NOMO-1 (cell line): ENCODE results near the gene HADHA.
"Not testable (repeated sequence)": the region's sequence is repeated elsewhere in the genome, so short reads cannot be mapped to it uniquely, and the experiment has no call there.

Experiments used
- DNase-seq, 2 experiments: peaks; one replicate each; lab custom pipeline; 2025; ENCODE audit not compliant: unreplicated experiment in 2 of 2; lab: John Stamatoyannopoulos, UW

HADHA gene

DNA sequence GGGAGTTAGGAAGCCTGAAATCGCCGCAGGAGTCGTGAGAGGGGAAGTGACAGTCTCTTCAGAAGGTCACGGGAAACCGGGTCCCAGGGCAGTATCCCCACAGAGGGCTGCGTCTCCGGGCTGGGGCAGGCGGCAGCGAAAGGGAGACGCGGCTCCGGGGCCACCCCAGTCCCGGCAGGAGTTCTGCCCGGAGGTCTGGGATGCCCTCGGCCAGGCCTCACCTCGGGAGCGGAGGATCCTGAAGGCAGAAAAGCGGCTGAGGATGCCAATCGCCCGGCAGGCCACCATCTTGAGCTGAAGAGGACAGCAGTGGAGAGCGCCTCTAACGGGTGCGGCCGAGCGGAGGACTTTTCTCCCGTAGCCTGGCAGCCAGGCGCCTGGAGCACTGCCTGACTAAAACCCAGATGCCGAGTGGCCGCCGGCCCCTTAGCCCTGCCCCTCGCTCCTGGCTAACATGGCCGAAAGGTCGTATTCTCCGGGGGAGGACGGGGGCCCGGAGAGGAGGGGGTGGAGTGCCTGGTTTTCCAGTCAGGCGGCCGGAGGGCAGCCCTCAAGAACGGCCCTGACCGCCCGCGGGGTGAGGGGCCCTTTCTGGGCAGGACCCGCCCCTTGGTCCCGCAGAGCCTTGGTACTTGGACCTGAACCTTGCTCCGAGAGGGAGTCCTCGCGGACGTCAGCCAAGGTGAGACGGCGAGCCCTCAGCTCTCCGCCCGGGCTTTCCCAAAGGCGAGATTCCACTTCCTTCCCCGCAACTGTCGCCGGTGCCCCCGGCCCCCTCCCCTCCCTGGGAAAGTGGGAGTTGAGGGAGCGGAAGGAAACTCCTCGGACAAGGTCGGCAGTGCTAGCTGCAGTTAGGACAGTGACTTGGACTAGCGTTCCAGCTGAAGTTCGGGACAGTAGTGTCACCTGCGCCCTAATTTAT, at the start of gene HADHA, which contains the start of gene HADHB:
TSS of gene HADHA (minus strand) at position 324 of the 922 bp plus-strand sequence. CDS start at position 288, 36 bp downstream.
TSS of gene HADHB (plus strand) at position 631 of the 922 bp plus-strand sequence. CDS start 9,316 bp downstream, outside the sequence.
- DNase-seq: peak; percentile 93 to 94

DNA sequence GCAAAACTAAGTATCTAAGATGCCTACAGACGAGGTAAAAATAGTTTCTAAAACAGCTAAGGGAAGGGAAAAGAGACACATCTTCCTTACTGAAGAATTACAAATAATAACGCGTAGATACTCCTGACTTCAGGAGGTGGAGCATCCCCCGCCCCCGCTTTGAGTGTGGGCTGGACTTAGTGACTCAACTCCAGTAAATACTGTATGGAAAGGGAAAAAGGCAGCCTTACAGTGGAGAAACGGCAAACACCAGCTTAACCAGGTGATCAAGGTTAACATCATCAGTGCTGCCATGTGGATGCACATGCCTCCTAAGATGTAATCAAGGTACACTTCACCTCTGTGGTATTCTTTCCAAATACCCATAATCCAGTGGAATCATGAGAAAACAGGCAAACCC, 48.2 kb upstream of the HADHA start:
- DNase-seq: no peak

DNA sequence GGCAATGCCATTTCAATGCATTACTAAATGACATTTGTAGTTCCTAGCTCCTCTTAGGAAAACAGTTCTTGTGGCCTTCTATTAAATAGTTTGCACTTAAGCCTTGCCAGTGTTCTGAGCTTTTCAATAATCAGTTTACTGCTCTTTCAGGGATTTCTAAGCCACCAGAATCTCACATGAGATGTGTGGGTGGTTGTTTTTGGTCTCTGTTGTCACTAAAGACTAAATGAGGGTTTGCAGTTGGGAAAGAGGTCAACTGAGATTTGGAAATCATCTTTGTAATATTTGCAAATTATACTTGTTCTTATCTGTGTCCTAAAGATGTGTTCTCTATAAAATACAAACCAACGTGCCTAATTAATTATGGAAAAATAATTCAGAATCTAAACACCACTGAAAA, 45.6 kb upstream of the HADHA start:
- no peak for DNase-seq

GRCh38 chr2:26285931-26286330, 41.5 kb upstream of the HADHA start:
- no peak for DNase-seq

DNA sequence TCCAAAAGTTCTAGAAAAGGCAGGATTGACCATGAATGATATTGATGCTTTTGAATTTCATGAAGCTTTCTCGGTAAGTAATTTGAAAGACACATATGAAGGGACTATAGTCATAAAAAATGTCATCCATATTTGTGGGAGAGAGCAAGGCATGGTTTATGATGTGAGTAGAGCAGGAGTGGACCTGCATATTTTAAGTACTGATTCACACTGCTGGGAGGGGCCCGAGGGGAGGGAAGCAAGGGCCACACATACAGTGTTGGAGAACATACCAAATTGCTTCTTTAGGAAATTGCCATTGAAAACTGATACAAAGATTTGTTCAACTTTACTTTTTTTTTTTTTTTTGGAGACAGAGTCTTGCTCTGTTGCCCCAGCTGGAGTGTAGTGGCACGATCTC, 39.7 kb upstream of the HADHA start:
- no peak for DNase-seq

DNA sequence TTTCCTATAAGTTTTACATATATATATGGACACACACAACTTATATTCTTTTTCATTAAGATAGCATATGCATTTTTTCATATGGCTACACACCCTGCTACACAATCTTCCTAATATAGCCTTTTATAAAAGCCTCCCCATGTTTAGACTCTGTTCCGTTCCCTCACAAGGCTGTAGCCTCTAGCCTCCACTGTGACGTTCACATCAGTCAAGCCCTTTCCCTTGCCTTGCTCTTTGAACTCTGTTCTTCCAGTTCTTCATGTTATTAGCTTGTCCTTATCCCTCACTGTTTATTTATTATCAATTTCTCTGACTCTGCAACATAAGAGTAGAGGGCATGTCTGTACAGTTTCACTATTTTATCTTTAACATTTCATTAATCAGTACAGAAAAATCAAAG, 39.2 kb upstream of the HADHA start:
- no peak for DNase-seq

DNA sequence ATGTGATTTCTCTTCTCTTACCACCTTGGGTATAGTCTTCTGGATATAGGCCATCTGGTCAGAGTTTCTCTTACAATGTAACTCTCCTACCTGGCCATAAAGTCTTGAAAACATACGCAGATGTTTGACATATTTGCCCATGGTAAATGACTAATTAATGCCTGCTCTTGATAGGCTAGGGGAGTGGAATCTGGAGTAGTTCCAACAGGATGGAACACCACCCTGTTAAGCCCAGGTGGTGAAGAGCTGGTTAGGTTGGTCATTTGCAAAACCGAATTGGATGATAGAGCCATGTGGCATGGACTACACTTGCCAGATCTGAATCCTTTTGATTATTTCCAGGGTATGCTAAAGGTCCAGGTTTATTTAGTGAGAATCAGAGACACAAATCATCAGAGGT, 36.8 kb upstream of the HADHA start:
- no peak for DNase-seq

GRCh38 chr2:26279886-26280285, 35.5 kb upstream of the HADHA start:
- no peak for DNase-seq

DNA sequence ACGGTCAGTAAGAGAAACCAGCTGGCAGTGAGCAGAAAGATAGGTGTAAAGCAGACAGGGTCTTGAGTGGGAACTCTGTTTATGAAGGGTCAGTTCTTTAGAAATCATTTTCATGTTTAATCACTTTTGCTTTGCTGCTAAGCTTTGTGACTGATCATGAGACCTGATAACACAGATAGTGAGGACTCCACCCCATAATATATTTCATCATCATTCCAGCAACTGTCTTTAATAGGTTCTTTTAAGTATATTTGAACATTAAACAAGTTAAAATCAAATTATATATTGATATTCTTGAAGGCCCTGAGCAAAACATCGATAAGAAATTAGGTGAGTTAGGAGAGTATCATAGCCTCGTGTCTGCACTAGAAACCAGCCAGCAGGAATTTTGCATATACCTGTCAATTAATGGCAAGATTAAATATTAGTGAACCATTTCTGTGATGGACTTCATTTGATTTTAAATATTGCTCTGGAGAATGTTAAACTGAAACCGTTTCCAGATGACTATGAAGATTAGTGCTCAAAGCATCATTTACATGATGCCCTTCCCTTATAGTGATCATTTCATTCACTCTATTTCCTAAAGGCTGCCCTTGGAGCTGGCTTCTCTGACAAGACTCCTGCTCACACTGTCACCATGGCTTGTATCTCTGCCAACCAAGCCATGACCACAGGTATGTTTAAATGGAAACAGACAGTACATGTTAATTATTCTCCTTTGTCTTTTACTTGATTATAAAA, 32.2 kb upstream of the HADHA start:
- no peak for DNase-seq

- peak; percentile 2 to 6 for DNase-seq
Measured at GRCh38 chr2:26274058-26274613, 29.7 kb upstream of the HADHA start.

- peak in 1 of 2 experiments; percentile 11 for DNase-seq
Measured at GRCh38 chr2:26273501-26273900, 29.1 kb upstream of the HADHA start.

- DNase-seq: no peak
Measured at GRCh38 chr2:26270373-26270772, 25.9 kb upstream of the HADHA start.

GRCh38 chr2:26269571-26270158, 25.2 kb upstream of the HADHA start:
- DNase-seq: peak; percentile 50 to 84

GRCh38 chr2:26268670-26269385, 24.4 kb upstream of the HADHA start:
- peak; percentile 27 to 40 for DNase-seq

GRCh38 chr2:26268213-26268612, 23.8 kb upstream of the HADHA start:
- peak; percentile 21 to 29 for DNase-seq

GRCh38 chr2:26258836-26259235, 14.4 kb upstream of the HADHA start:
- not testable (repeated sequence) for DNase-seq

DNA sequence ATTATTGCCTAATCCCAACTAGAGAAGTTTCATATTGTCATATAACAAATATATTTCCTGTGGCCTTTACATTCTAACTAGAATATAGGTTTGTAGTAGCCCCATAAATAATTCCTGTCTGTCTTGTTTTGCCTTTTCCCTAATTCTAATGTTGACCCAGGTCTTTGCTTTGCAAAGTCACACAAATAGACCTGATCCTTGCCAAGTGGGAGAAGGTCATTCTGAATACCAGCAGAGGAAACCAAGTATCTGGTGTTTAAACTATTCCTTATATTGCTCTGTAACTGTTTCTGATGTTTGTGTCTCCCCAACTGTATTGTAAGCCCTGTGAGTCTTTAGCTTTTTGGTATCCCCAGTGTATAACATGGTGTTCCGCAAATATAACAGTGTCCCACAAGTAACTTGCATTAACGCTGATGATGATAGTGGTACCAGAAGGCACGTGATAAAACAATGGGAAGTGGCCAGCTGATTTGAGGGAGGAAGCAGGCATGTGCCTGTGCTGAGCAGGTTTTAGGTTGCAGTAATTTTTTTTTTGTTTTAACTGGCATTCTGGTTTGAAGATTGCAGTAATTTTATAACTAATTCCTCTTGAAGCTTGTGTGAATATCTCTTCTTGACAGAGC, 11.4 kb upstream of the HADHA start:
- DNase-seq: no peak

- no peak for DNase-seq
Measured at GRCh38 chr2:26251893-26252292, 7.5 kb upstream of the HADHA start.

GRCh38 chr2:26249625-26250024, 5.2 kb upstream of the HADHA start:
- no peak for DNase-seq

- peak; percentile 22 to 59 for DNase-seq
Measured at GRCh38 chr2:26246818-26247217, 2.4 kb upstream of the HADHA start.
